ENCODE results near the gene FAM229B.
"Not testable (repeated sequence)": the region's sequence is repeated elsewhere in the genome, so short reads cannot be mapped to it uniquely, and the experiment has no call there.

The FAM229B gene, protein sequence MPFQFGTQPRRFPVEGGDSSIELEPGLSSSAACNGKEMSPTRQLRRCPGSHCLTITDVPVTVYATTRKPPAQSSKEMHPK

GRCh38 chr6:112087136-112087911 is at the start of gene FAM229B, which contains the start of gene TUBE1:
TSS of gene FAM229B (plus strand) at chr6:112087591. CDS start at chr6:112099284, 11,693 bp downstream.
TSS of gene TUBE1 (minus strand) at chr6:112087482. CDS start at chr6:112087434, 48 bp downstream.
- DNase-seq (ENCODE audit: extremely low read depth in 1 of 2, low read depth in 1 of 2): peak; percentile 72 to 88

DNA sequence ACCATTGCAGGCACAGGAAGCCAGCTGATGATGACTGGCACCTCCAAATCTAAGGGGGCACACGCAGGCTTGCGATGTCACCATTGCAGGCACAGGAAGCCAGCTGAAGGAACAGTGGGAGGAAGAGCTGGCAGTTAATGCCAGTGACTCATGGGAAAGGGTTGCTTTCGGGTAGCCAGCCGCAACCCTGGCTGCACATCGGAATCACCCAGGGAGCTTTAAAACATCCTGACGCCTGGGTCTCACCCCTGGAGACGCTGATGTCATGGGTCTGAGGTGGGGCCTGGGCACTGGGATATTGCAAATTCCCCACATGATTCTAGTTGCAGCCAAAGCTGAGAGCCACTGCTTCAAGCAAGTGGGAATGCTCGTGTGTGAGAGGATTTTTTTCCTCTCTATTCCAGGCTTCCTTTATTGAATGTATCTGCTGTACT is 49.6 kb upstream of the FAM229B start:
- peak in 1 of 2 donors; percentile 19 for DNase-seq (ENCODE audit: extremely low read depth in 1 of 2, low read depth in 1 of 2)

DNA sequence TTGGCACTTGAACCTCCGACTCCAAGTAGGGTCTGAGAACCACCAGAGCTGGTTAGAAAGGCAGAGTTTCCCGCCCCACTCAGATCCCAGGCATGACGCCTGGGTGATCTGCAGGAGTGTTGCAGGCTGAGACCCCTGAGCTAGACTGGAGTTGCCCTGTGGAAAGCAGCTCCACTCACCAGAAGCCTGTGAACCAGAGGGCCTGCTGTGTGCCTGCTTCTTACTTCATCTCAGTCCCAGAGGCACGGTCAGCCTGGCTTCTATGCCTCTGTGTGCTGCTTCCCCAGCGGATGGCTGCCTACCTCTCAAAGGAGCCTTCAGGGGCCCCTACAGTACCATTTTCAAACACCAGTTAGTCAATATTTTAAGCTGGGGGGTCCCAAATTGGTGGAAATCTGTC is 49.1 kb upstream of the FAM229B start:
- DNase-seq (ENCODE audit: extremely low read depth in 1 of 2, low read depth in 1 of 2): no peak

DNA sequence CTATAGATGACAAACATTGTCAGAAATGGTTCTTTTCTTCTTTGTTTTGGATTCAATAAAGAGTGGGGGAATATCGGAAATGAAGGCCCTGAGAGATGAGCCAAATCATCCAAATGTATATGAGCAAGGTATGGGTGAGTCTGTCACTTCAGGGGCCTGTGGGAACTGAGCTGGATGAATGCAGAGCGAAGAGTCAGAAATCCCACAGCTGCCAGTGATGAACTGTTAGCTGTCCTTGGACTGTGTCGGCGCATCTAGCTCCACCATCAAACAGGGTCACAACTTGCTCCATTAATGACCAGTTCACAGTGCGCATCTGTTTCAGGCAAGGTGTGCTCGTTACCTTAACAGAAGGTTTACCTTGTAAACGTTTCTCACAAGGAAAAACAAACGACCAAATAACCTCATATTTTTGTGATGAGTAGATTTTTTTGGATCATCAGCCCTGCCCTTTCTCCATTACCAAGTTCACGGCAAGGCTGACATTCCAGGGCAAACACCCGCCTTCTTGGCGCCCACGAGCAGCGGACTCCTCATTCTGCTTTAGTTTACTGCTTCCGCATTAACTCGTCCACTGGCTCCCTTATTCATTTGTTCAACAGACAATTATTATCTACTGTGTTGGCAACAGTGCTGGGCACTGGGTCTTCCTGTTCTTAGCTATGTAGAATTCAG is 48.5 kb upstream of the FAM229B start:
- no peak for DNase-seq (ENCODE audit: extremely low read depth in 1 of 2, low read depth in 1 of 2)

- DNase-seq (ENCODE audit: extremely low read depth in 1 of 2, low read depth in 1 of 2): no peak
Observed at GRCh38 chr6:112039431-112039770, 48.0 kb upstream of the FAM229B start.

DNA sequence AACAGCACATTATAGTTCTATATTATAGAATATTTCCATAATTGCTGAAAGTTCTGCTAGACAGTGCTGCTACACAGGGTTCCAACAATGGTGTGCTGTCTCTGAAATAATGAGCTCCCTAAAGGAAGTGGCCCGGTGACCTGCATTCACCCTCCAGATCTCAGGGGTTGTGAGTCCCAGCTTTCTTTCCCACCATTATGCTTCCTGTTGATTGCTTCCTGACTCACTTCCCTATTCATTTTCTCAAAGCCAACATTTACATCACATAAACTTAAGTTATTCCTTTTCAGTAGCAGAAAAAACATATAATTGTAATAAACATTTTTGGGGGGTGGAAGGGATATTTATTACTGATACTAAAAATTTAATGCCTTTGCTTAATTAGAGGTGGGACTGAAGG is 46.4 kb upstream of the FAM229B start:
- no peak for DNase-seq (ENCODE audit: extremely low read depth in 1 of 2, low read depth in 1 of 2)

GRCh38 chr6:112041535-112041934 is 45.9 kb upstream of the FAM229B start:
- DNase-seq (ENCODE audit: extremely low read depth in 1 of 2, low read depth in 1 of 2): no peak

GRCh38 chr6:112043032-112044007 is 44.1 kb upstream of the FAM229B start:
- peak; percentile 76 to 88 for DNase-seq (ENCODE audit: extremely low read depth in 1 of 2, low read depth in 1 of 2)

GRCh38 chr6:112044196-112044595 is 43.2 kb upstream of the FAM229B start:
- no peak for DNase-seq (ENCODE audit: extremely low read depth in 1 of 2, low read depth in 1 of 2)

DNA sequence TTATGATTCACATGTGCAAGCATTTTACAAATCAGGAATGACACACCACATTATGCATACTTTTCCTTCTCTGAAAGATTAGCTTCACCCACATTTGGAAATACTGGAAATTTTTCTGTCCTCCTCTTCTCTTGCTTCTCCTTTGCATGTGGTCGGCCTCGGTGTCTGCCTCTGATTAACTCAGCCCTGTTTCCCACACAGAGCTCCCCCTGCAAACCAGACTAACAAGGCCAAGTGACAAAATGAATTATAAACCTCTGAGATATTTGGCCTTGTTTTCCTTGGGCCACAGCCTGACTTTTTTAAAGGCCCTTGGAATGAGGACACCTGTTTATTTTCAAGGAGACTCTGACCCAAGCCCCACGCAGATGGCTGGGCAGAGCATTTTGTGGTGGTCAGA is 42.5 kb upstream of the FAM229B start:
- no peak for DNase-seq (ENCODE audit: extremely low read depth in 1 of 2, low read depth in 1 of 2)

GRCh38 chr6:112047523-112047922 is 39.9 kb upstream of the FAM229B start:
- not testable (repeated sequence) for DNase-seq (ENCODE audit: extremely low read depth in 1 of 2, low read depth in 1 of 2)

- DNase-seq (ENCODE audit: extremely low read depth in 1 of 2, low read depth in 1 of 2): no peak
Observed at GRCh38 chr6:112049026-112049799, 38.2 kb upstream of the FAM229B start.

DNA sequence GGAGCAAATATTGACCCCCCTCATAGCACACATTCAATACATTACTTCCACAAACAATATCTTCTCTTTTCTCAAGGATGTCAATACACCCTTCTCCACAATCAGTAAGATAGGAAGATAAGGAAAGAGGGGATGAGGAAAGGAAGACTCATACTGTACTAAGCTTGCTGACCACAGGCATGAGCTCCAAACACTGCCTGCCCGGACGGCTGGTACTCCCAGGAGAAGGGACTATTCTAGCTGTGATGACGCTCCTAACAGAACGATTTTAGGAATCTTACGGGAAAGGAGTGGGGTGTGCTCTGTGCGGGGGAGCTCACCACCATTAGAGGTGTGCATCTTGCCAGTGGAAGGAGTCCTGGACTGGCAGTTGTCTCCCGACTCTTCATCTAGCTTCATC is 37.4 kb upstream of the FAM229B start:
- no peak for DNase-seq (ENCODE audit: extremely low read depth in 1 of 2, low read depth in 1 of 2)

- DNase-seq (ENCODE audit: extremely low read depth in 1 of 2, low read depth in 1 of 2): no peak
Observed at GRCh38 chr6:112050429-112050828, 37.0 kb upstream of the FAM229B start.

GRCh38 chr6:112051251-112051740 is 36.1 kb upstream of the FAM229B start:
- not testable (repeated sequence) for DNase-seq (ENCODE audit: extremely low read depth in 1 of 2, low read depth in 1 of 2)

DNA sequence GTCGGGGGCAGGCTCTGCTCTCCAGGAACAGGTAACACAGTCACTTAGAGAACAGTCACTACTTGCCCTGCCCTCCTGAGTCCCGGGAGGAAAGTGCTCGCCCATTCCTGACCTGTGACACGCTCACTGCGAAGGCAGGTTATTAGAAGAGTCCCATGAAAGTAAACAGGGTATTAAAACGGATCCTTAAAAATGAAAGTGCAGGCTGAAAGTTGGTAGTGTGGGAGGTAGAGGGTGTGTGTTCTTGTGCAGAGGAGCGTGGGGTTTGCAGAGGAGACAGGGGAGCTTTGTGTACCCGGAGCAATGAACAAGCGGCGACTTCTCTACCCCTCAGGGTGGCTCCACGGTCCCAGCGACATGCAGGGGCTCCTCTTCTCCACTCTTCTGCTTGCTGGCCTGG is 33.4 kb upstream of the FAM229B start, which contains the start of gene CCN6:
CCN6 (plus strand) TSS at position 104 of the 400 bp plus-strand sequence; CDS start at position 358, 254 bp downstream.
- no peak for DNase-seq (ENCODE audit: extremely low read depth in 1 of 2, low read depth in 1 of 2)

GRCh38 chr6:112054555-112055190 is 32.7 kb upstream of the FAM229B start:
- no peak for DNase-seq (ENCODE audit: extremely low read depth in 1 of 2, low read depth in 1 of 2)

DNA sequence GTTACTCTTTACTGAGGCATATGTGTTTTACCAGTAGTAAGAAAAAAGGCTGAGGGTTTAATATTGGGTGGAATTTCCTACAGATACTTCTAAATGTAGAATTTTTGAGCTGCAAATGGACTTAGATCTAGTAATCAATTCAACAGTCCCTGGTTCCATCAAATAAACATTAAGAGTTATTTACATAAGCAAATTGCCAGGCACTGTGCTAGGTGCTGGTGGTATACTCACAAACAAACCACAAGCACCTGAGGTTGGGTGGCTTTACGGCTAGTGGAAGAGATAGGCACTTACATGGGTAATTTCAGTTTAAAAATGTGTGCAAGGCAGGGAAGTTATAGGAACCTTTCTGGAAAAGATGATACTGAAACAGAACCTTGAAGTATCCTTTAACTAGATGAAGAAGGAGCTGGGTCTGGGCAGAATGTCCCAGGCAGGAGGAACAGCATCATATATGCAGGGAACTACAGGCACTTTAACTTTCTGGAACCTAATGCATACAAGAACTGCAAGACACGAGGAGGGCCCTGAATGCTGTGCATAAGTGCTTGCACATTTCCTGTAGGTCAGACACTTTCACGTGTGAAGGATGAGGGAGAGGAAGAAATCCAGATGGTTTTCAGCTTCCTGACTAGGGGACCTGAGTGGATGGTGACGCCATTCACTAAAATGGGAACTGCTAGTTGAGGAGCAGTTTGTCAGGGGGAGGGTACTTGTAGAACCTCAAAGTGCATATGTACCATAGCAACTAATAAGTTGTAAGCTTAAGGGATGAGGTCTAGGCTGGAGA is 29.0 kb upstream of the FAM229B start:
- DNase-seq (ENCODE audit: extremely low read depth in 1 of 2, low read depth in 1 of 2): no peak

DNA sequence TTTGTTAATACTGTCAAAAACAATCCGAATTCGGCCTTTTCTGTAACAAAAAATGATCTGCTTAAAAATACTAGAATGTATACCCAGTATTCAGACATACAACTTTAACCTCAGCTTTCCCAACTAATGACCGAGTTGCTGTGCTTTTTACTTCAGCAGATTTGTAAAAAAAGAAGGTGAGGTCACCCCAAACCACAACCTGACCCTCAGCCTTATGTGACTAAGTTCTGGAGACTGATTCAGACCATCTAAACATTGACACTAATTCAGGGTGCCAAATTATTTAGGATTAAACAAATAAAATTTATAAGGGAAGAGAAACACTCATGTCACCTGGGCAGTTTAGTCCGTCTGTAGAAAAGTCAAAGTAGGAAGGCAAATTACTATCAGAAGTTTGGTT is 25.8 kb upstream of the FAM229B start:
- DNase-seq (ENCODE audit: extremely low read depth in 1 of 2, low read depth in 1 of 2): no peak

All from stimulated activated CD8-positive, alpha-beta memory T cell treated with anti-CD3 and anti-CD28 coated beads, Interleukin-7, amount 100 ng/mL, for 48 hours (primary cell).